ENCODE measurements around the gene CTSC. TPM values are rescaled to one million over a fixed set of nuclear protein-coding genes. Genes with fewer than 3 reads are reported as not detected.

Gene CTSC
- total RNA-seq, 1 experiment from 2014 or later, result 38.0 TPM

DNA sequence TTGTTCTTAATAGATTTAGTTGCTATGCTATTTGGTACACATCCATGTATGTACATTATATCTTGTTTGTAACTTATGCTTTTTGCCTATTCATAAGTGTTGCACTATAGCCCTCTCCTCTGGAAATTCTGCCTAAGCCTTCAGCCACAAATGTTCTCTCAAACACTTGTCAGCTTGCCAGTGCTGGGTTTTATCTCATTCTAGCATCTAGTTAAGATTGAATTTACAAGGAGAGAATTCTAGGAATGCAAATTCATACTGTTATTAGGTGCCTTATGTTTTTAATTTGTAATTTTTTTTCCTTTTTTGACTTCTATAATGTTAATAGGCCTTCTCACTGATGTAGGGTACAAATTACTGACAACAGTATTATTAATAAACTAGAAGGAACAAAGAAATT lies 14.6 kb upstream of the CTSC start:
- no TSS peak for BruUV-seq (replicated peaks)
- Histone ChIP-seq H3K27ac (ENCODE audit: low read depth, low read length) (no peak overlapping the region), H3K4me1 (ENCODE audit: control insufficient read depth in 1 of 2, insufficient read depth in 2 of 2, low read length in 2 of 2) (no peaks in the 10 kb centered on the region), H2AFZ (ENCODE audit: low read depth, low read length, poor library complexity, severe bottlenecking) (no peak overlapping the region), H3K9ac (ENCODE audit: low read length) (no peak overlapping the region), H3K9me2 (ENCODE audit: insufficient read depth) (no peaks in the 10 kb centered on the region; the same call in 1 of the 2 replicates), H3K9me3 (ENCODE audit: control insufficient read depth in 1 of 2, insufficient read depth in 1 of 2, low read depth in 1 of 2, low read length in 2 of 2) (no peaks in the 10 kb centered on the region), H3K79me2 (ENCODE audit: insufficient read depth, low read length) (no peaks in the 10 kb centered on the region), H4K20me1 (ENCODE audit: insufficient read depth) (no peaks in the 10 kb centered on the region), H3K36me3 (ENCODE audit: control insufficient read depth in 1 of 2, insufficient read depth in 2 of 2, low read length in 2 of 2) (no peaks in the 10 kb centered on the region), H3K27me3 (ENCODE audit: insufficient read depth, low read length) (no peaks in the 10 kb centered on the region), H3K4me3 (replicated peaks in 1 of 2; ENCODE audit: low read depth in 1 of 2, low read length in 2 of 2) (no peak overlapping the region), H3K4me2 (ENCODE audit: low read length) (no peak overlapping the region)
- CTCF ChIA-PET, result no interaction called here
- TF ChIP-seq TCF7L2 (IDR thresholded peaks at IDR 0.05; ENCODE audit: borderline replicate concordance, extremely low read depth, insufficient read depth, insufficient read length), result no peak
- TF ChIP-seq RAD21 (IDR thresholded peaks at IDR 0.05; ENCODE audit: low read depth), result no peak
- TF ChIP-seq SIN3A (IDR thresholded peaks at IDR 0.05; ENCODE audit: low read depth), result no peak
- no peak for TF ChIP-seq CEBPB (IDR thresholded peaks at IDR 0.05; ENCODE audit: low read depth)
- TF ChIP-seq, protein P1, sequence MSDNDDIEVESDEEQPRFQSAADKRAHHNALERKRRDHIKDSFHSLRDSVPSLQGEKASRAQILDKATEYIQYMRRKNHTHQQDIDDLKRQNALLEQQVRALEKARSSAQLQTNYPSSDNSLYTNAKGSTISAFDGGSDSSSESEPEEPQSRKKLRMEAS (IDR thresholded peaks at IDR 0.05), result no peak
- no peak for TF ChIP-seq SRF (IDR thresholded peaks at IDR 0.05; ENCODE audit: low read depth)
- no peak for TF ChIP-seq FOSL1 (IDR thresholded peaks at IDR 0.05; ENCODE audit: low read depth)
- TF ChIP-seq, protein P2, sequence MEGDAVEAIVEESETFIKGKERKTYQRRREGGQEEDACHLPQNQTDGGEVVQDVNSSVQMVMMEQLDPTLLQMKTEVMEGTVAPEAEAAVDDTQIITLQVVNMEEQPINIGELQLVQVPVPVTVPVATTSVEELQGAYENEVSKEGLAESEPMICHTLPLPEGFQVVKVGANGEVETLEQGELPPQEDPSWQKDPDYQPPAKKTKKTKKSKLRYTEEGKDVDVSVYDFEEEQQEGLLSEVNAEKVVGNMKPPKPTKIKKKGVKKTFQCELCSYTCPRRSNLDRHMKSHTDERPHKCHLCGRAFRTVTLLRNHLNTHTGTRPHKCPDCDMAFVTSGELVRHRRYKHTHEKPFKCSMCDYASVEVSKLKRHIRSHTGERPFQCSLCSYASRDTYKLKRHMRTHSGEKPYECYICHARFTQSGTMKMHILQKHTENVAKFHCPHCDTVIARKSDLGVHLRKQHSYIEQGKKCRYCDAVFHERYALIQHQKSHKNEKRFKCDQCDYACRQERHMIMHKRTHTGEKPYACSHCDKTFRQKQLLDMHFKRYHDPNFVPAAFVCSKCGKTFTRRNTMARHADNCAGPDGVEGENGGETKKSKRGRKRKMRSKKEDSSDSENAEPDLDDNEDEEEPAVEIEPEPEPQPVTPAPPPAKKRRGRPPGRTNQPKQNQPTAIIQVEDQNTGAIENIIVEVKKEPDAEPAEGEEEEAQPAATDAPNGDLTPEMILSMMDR (IDR thresholded peaks at IDR 0.05 in 2 of 3, conservative IDR thresholded peaks at IDR 0.05 in 1 of 3; ENCODE audit: borderline replicate concordance in 1 of 3, insufficient read depth in 1 of 3, low read depth in 2 of 3, low read length in 2 of 3), result no peak
- no peak for TF ChIP-seq JUND (IDR thresholded peaks at IDR 0.05)
- TF ChIP-seq POLR2A (IDR thresholded peaks at IDR 0.05; ENCODE audit: borderline replicate concordance, extremely low read depth, insufficient read depth, insufficient read length), result no peak
- TF ChIP-seq CBX3 (IDR thresholded peaks at IDR 0.05; ENCODE audit: low read depth), result no peak
- TF ChIP-seq POLR2AphosphoS5 (IDR thresholded peaks at IDR 0.05; ENCODE audit: low read depth, low read length), result no peak
- DNase-seq (ENCODE audit: low read depth, low spot score) (no peak), ATAC-seq (no peak)
- intact Hi-C loops (cut with micrococcal nuclease), result no loop called here
- RAD21 ChIA-PET (ENCODE audit: low non-redundant PET in 1 of 2, low total read pairs in 2 of 2, uncharacterized antibody in 2 of 2, unreplicated experiment in 2 of 2), result no interaction called here
- POLR2A ChIA-PET, result no interaction called here

All from HCT116 (cell line).